ENCODE measurements around the gene NPHP4.

The NPHP4 gene

GRCh38 chr1:5988596-5989285 is 3.5 kb downstream of the NPHP4 start:
- DNase-seq: no peak

- no peak for DNase-seq
These were observed 6.2 kb downstream of the NPHP4 start for GRCh38 chr1:5986018-5986417.

GRCh38 chr1:5985250-5985649 is 7.0 kb downstream of the NPHP4 start:
- no peak for DNase-seq

- DNase-seq: no peak
These were observed 8.7 kb downstream of the NPHP4 start for GRCh38 chr1:5983361-5984103.

- DNase-seq: no peak
These were observed 9.4 kb downstream of the NPHP4 start for GRCh38 chr1:5982868-5983267.

- no peak for DNase-seq
These were observed 9.9 kb downstream of the NPHP4 start for GRCh38 chr1:5982276-5982675.

GRCh38 chr1:5981009-5981380 is 11.2 kb downstream of the NPHP4 start:
- no peak for DNase-seq

- DNase-seq: no peak
These were observed 11.8 kb downstream of the NPHP4 start for GRCh38 chr1:5980314-5981008.

- no peak for DNase-seq
These were observed 12.5 kb downstream of the NPHP4 start for GRCh38 chr1:5979536-5980313.

- DNase-seq: no peak
These were observed 13.8 kb downstream of the NPHP4 start for GRCh38 chr1:5978452-5978851.

- DNase-seq: no peak
These were observed 14.5 kb downstream of the NPHP4 start for GRCh38 chr1:5977494-5978444.

GRCh38 chr1:5976726-5977493 is 15.3 kb downstream of the NPHP4 start:
- no peak for DNase-seq

- DNase-seq: no peak
These were observed 16.0 kb downstream of the NPHP4 start for GRCh38 chr1:5976231-5976630.

- no peak for DNase-seq
These were observed 16.9 kb downstream of the NPHP4 start for GRCh38 chr1:5975133-5975880.

GRCh38 chr1:5974631-5975030 is 17.6 kb downstream of the NPHP4 start:
- DNase-seq: no peak

GRCh38 chr1:5973771-5974170 is 18.5 kb downstream of the NPHP4 start:
- no peak for DNase-seq

GRCh38 chr1:5972198-5972520 is 20.1 kb downstream of the NPHP4 start:
- DNase-seq: no peak

GRCh38 chr1:5971471-5972197 is 20.6 kb downstream of the NPHP4 start:
- DNase-seq: no peak

GRCh38 chr1:5970610-5971273 is 21.5 kb downstream of the NPHP4 start:
- no peak for DNase-seq
